Stimulated activated CD8-positive, alpha-beta memory T cell treated with anti-CD3 and anti-CD28 coated beads, Interleukin-12 subunit alpha, Interleukin-12 subunit beta, amount 100 ng/mL, for 24 hours (primary cell): ENCODE data around the gene STUM.
"Not testable (repeated sequence)": the region's sequence is repeated elsewhere in the genome, so short reads cannot be mapped to it uniquely, and the experiment has no call there.

ENCODE experiments used
- DNase-seq: peaks from one replicate; pipeline ENCODE4 v3.0.0-alpha.2; 2020; ENCODE audit errors: extremely low read depth

STUM gene

GRCh38 chr1:226638608-226639007 is 90.0 kb downstream of the STUM start:
- DNase-seq = no peak

GRCh38 chr1:226639206-226639605 is 90.6 kb downstream of the STUM start:
- not testable (repeated sequence) for DNase-seq

GRCh38 chr1:226639631-226640061 is 91.1 kb downstream of the STUM start:
- no peak for DNase-seq

- DNase-seq = no peak
These were observed 92.0 kb downstream of the STUM start for GRCh38 chr1:226640321-226641136.

DNA sequence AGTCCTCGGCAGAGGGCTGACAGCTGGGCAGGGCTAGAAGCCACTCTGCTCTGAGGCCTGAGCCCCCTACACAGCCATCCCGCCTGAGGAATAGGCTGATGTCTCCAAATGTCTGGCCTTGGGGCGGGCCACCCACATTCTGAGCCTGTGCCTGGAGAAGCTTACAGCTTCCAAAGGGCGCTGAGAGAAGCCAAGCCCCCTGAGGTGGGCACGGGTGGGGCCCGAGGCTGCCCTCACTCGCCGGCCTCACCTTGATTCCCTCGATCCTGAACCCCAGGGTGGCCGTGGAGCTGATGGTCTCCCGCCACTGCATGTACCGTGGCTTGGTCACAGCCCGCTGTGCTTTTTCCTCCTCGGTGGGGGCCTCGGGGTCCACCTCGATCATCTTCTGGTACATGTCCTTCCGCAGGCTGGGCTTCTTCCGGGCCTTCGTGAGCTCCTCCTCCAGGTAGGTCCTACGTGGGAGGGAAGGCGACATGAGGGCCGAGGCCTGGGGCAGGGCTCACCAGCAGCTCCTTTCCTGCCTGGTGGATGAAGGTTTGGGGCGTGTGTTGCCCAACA is 93.2 kb downstream of the STUM start:
- no peak for DNase-seq

- DNase-seq = no peak
These were observed 93.9 kb downstream of the STUM start for GRCh38 chr1:226642421-226642820.

GRCh38 chr1:226643177-226643576 is 94.6 kb downstream of the STUM start:
- DNase-seq = no peak

- no peak for DNase-seq
These were observed 95.3 kb downstream of the STUM start for GRCh38 chr1:226643611-226644540.

DNA sequence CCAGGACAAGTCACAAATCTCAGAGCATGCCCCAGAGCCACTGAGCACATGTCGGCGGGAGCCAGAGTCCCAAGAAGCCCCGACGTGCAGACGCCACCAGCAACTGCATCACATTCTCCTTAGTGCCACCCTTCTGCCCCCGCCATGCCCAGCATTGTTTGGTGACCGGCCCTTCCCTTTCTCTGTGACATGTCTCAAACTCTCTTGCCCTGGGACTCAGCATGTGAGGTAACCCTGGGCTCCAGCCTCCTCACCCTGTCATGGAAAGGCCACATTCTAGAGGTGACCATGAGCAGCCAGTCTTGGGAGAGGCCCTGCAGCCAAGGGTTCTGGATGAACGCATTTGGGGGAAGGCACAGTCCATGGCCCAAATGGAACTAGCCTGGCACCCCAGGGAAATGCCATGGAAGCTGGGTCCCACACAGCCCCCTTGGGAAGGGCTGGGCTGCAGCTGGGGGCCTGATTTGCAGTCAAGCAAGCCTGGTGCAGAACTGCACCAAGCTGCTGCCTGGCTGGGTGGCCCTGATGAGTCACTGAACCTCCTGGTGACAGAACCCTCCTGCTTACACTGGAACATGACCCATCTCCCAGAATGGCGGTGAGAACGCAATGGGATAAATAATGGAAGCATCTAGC is 96.1 kb downstream of the STUM start:
- no peak for DNase-seq

- DNase-seq = no peak
These were observed 96.9 kb downstream of the STUM start for GRCh38 chr1:226645279-226645976.

DNA sequence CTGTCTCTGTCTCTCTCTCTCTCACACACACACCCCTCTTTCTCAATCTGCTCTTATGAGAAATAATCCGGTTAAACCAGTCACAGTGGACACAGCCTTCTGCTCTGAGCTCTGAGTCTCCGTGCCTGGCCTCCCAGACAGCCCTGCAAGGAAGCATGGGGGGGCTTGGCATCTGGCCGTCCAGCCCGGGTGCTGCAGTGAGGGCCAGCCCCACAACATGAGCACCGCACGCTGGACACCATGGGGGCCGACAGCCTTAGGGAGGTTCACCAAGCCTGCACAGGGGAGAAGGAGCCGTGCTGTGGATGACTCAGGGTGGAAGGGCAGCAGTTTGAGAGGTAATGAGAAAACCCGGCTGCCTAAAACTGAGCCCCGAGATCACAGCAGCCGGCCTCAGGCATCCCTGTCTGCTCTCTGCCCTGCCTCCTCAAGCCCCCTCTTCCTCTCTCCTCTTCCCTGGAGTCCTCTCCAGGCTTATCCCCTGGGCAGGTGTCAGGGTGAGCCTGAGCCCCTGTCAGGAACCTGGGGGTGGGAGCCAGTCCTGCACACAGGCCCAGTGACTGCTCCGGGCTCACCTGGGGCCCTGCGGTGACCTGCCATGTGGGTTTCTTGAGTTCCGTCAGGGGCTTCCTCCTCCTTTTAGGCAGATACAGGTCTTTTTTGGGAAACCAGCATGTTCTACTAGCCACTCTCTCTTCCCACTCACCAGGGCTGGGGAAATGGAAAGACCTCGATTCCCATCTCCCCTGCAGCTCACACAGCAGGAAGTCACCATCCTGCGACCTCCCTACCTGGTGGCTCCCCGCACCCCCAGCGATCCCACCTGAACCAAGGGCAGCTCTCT is 97.7 kb downstream of the STUM start:
- DNase-seq = no peak

DNA sequence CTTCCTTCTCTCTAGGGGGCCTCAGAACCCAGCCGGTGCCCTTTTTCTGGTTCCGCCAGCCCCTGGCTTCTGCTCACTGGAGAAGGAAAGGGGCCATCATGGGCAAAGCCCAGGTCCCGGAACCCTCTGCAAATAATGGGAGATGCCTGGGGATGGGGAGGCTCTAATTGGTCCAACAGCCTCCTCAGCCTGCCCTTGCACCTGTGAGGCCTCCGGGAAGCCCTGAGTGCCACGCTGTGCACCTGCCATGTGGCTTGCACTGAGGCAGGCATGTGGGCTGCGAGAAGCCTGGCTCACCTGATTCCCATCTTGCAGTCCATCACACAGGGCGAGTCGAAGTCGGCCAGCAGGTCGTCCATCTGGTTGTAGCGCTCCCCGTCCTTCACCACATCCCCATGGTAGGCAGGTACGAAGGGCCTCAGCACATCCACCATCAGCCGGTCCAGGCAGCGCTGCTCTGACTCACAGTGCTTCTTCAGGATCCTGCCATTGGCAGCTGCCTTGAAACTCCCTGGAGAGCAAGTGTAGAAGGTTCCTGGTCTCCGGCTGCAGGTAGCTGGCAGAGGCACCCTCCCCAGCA is 98.4 kb downstream of the STUM start:
- DNase-seq = no peak

DNA sequence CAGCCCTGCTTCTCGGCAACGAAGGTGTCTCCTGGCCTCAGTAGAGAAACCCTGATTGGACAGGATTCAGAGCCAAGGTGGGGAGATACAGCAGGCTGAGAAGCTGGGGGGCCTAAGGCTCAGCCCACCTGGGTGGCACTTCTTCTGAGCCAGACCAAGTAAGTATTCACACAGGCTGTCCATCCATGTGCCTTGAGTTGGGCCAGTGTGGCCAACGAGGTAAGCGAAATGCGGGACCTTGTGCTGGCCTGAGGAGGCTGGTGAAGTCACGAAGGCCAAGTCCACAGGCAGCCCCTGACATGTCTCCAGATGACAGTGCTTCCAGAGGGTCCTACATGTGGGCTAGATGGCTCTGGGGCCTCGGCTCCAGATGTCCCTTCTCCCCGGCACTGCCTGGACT is 99.2 kb downstream of the STUM start:
- DNase-seq = no peak

DNA sequence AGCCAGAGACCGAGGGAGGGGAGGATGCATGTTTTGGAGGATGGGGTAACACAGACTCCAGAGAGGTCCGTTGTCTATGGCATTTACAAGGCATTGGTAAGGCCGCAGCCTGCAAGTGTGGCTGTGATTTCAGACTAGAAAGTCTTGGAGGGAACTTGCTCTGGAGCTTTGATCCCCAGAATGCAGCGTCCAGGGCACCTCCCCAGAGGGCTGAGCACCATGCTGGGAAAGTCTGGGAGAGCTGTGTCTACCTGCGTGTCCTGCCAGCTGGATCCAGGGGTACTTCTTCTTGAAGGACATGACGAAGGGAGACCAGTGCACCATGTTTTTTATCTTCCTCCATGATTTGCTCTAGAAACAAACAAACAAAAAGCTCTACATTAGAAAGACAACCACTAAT is 99.9 kb downstream of the STUM start:
- no peak for DNase-seq

GRCh38 chr1:226649244-226649643 is 100.7 kb downstream of the STUM start:
- no peak for DNase-seq

DNA sequence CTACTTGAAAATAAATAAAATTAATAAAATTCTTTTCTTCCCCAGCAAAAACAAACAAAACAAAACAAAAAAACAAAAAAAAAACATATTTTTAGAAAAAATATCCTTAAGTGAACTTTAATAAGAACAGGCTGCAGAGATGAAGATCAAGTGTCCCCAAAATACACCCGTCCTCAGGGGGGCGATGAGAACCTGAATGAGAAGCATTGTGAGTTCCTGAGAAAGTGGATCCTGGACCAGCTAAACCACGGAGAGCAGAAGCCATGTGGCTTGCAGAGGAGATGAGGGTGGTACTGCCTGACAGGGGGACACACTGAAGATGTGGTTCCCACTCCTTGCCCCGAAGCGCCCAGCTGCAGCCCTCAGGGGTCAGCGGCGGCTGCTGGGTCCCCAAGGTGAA is 101.2 kb downstream of the STUM start:
- no peak for DNase-seq

GRCh38 chr1:226650236-226650841 is 101.8 kb downstream of the STUM start:
- no peak for DNase-seq

DNA sequence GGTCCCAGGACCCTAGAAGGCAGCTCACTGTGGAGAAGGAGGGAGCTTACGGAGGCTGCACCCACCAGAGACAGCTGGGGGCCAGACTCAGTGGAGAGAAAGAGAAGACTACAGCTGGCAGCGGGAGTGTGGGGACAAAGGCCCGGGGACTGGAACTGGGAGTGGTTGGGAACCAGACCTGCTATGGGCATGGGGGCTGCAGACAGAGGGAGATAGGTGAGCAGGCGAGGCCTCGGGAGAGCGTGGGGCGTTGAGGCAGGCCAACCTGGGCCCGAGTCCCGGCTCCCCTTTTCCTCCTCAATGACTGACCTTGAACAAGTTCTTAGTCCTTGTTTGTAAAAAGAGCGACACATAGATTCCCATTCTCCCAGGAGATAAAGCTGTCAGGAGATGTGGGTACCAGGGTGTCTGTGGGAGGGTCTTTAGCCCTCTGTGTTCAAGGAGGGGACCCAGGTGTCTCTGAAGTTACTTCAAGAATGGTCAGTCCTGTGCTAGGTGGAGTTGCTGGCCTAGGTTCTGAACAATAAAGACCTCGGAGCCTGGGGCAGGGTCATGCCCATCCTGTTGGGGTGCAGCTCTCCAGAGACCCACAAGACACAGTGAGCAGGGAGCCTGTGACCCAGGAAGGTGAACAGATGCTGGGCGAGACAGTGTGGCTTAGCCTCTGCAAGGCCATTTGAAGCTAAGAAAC is 102.6 kb downstream of the STUM start:
- DNase-seq = no peak

- no peak for DNase-seq
These were observed 103.2 kb downstream of the STUM start for GRCh38 chr1:226651732-226652105.
